NOMO-1 treated with DMSO at 0.1 percent for 48 hours (cell line): Measurements from ENCODE around the gene MYB.

Experiments used
- DNase-seq: peaks from one replicate; lab custom pipeline; 2025; ENCODE audit not compliant: unreplicated experiment; lab: John Stamatoyannopoulos, UW

Gene MYB

DNA sequence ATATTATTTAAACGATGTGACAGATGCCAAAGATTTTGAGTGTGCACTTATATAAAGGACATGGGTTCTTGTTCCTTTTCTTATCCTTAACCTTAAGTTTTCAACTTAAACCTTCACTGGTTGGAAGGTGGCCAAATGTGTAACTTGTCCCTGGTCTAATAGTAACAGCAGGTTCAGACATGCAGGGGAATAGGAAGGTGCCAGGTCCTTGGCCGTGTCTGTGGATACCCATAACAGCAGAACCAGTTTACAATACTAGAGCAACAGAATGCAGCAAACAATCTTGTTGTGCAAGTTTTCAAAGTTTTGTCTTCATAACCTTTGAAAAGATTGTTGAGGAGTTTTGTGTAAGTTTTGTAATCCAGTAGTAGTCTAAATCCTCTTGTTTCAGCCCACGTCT is 4.4 kb downstream of the MYB start:
- DNase-seq = peak; percentile 13

DNA sequence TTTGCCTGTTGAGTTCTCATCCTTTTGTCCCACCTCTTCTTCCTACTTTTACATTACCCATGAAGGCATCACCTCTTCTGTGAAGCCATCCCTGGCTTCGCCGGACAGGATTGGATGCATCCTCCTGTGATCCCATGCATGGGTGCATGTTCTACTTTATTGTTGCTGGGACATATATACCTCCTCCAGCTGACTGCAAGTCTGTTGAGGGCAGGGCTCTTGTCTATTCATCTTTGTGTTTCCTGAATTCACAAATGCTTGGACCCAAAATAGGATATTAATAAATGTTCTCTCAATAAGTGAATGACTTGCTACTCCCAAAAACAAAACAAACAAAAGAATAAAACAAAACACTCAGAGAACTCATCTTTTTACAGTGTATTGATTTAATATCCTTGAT is 5.1 kb downstream of the MYB start:
- DNase-seq = no peak

DNA sequence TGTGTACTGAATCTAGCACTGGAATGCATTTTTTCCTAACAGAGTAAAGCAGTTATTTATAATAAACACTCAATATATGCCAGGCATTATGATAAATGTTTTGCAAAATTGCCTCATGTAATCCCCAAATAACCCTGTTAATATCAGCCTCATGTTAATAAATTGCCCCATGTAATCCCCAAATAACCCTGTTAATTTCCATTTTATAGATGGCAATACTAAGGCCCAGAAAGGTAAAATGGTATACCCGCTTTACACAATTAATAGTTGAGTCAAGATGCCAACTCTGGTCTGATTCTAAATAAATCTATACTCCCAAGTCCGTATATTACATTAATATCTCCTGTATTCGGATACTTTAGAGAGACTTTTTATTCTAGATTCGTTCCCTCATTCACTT is 6.3 kb downstream of the MYB start:
- no peak for DNase-seq

DNA sequence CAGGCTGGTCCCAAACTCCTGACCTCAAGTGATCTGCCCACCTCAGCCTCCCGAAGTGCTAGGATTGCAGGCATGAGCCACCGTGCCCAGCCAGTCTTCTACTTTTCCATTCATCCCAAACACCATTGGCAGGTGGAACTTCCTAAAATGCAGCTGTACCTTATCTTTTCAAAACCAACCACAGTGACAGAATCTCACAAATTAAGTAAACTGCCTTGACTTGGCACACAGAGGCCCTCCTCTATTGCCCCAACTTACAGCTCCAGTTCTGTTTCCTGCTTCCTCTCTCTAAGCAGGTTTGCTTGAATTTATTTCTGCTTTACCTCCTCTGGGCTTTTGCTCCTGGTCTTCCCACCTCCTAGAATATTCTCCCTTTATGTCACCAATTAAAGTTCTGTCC is 7.6 kb downstream of the MYB start:
- peak; percentile 38 for DNase-seq

DNA sequence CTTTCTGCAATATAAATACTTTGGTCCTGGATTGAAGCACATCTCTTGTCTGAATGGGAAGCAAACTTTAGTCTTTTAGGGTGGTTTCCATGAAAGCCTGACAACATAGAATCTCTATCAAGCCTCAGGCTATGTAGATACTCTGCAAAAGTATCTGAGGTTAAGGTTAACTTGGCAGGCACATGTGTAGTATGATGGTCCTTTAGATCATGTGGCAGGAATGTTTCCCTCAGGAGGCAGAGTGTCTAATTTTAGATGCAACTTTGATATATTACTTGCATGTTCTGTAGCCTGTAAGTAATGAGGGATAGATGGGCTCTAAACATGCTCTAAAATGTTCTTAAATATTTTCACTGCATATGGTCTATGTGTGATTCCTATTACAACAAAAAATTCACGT is 8.2 kb downstream of the MYB start:
- DNase-seq = no peak

DNA sequence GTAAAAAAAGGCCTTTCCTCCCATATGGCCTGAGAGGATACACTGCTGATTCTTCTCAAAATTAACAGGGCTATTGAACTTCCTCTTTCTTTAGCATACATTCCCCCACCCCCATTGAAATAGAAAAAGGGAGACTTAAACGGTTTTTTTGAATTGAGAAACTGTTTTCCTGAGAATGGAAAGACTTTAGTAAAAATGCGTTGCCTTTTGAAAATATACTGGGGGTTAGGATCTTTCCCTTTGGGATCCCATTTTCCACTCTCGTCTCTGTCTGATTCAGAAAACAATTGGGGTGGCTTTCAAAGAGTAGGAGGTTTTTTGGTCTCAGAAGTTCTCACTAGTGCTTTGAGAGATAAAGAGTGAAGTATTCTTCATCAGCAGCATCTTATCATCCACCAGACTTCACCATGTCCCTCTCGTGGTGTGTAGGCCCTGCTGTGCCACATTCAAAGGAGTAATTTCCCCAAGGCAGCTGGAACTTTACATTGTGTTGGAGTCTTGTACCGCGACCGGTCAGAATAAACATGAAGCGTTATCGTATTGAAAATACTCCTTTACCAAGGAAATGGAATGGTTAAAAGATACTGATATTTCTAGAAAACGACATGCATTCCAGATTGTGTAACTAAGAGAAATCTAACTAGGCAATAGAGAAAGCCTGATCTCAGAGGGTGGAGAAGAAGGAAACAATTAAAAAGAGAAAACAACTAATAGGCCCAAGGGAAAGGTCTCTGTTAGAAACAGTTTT is 10.6 kb downstream of the MYB start:
- DNase-seq = peak; percentile 88

DNA sequence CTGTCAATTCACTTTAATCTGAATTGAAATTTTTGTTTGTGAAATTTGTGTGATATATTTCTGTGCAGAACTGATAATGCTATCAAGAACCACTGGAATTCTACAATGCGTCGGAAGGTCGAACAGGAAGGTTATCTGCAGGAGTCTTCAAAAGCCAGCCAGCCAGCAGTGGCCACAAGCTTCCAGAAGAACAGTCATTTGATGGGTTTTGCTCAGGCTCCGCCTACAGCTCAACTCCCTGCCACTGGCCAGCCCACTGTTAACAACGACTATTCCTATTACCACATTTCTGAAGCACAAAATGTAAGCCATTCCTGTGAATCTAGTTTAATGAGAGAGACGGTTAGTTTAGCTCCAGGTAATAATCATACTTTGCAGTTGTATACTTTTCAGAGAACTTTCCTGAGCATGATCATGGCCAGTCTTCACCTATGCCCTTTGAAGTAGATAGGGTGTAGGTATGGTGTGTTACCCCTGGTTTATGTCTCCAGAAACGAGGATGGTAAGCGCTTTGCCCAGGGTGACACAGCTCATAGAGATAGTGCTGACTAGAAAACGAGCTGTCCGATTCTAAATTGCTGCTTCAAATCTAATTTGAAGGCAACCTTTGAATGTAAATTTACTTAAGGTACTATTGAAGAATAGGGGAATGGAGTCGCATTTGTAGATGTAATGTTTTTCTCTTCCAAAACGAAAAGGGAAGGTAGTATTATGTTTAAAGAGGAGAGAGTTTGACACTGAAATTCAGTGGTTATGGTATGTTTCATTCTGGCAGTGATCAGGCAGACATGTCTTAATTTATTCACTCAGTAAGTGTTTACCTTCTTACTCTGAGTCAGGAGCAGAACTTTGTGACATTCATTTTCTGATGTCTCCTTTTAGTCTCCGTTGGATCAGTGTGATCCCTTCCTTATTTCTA is 11.4 kb downstream of the MYB start:
- no peak for DNase-seq

DNA sequence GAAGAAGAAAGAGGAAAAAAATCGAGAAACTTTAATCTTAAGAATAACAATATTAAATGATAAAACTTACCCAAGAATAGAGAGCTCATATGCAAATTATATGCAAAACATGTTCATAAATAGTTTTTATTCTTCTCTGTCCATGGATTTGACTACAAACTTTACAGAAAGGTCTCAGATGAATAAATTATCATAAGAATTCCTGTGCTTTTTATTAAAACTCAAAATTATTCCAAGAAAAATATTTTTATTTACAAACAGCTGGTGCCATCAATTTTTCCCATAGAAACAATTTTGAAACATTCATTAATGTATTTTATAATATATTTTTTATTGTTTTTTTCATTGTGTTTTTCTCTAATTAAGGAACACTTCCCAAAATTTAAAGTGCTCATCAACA is 12.1 kb downstream of the MYB start:
- DNase-seq = no peak

DNA sequence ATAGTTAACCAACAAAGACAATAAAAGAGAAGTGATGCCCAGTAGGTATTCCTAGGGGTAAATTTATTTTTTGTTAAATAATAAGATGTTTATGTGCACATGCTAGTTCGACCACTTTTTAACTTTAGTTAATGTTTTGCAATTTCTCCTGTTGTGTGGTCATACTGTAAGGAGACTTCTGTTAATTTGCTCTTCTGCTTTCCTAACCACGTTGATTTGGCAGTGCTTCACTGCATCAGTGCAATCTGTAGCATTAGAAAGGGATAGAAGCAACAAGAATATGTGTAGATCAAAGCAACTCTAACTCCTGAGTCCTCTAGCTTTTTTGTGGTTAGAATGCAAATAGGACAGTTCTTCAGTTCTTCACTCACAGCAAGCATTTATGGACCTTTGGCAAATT is 13.9 kb downstream of the MYB start:
- peak; percentile 94 for DNase-seq

DNA sequence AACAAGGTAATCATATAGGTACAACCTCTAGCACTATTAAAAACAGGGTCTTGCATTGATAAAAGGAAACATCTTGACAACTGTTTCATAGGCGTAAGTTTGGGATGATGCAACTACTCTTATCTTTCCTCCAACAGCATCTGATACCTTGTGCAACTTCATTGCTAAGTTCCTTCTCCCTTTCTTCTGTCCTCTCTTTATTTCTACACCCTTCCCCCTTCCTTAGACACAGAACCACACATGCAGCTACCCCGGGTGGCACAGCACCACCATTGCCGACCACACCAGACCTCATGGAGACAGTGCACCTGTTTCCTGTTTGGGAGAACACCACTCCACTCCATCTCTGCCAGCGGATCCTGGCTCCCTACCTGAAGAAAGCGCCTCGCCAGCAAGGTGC is 14.4 kb downstream of the MYB start:
- DNase-seq = peak; percentile 92

DNA sequence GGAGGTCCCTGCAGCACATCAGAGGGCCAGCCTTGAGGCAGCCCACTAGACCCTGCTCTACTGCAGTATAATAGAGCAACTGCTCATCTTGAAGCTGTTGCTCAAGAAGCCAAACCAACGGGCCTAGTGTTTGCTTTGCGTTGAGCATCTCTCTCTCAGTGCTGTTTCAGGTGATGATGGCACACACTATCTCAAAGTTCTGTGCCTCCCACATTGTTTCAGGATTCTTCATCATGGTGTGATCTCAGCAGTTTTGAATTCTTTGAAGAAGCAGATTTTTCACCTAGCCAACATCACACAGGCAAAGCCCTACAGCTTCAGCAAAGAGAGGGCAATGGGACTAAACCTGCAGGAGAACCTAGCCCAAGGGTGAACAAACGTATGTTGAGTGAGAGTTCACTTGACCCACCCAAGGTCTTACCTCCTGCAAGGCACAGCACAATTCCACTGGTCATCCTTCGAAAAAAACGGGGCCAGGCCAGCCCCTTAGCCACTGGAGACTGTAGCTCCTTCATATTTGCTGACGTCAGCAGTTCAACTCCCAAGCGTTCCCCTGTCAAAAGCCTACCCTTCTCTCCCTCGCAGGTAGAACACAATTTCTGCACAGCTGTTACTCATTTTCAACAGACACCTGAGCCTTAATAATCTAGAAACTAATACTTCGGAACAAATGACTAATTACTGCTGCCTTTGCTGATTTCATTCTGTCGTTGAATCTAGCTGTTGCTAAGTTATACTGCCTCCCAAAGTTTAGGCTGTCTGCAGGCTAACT is 15.8 kb downstream of the MYB start:
- no peak for DNase-seq

DNA sequence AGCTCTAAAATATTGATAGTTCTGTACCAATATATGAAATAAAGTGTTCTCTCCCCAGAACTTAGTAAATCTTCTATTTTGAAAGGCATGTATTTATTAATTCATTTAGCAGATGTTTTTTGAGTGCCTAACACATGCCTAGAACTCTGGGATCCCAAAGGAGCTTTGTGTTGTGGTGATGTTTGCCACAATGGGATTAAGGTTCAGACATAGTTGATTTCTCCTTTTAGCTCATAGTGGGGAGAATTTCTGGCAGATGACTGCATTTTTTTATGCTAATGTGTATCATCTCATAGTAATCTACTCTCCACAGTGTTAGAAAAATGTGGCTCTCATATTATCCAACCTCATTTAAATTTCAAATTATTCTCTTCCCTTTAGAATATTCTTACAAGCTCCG is 21.7 kb downstream of the MYB start:
- no peak for DNase-seq

DNA sequence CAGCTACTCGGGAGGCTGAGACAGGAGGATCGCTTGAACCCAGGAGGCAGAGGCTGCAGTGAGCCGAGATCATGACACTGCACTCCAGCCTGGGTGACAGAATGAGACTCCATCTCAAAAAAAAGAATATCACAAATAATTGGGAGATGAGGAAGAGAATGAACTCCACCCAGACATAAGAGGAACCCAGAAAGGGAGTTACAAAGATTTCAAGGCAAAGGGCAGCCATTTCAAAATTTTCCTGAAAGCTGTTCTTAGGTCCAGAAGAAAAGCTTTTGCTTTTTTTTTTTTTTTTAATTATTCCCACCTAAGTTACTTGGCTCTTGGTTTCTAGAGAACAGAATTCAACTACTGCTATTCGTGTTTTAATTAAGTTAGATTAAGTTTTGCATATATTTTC is 23.8 kb downstream of the MYB start:
- DNase-seq = no peak

DNA sequence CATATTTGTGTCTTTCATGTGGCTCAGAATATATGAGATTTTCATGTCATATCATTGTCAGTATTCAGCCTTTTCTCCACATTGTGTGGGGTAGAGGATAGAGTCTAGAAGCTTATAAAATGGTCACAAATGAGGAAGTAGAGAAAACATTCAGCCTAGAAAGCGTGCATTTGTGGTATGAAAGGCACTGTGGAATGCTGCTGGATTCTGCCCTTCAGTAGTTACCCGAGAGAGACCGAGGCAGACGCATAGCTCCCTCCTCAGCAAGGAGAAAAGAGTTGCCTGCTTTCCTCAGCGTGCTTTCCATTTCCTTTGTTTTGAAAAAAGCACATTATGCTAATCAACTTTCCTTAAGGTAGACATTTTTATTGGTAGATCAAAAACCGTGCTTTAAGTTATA is 28.7 kb downstream of the MYB start:
- peak; percentile 79 for DNase-seq

DNA sequence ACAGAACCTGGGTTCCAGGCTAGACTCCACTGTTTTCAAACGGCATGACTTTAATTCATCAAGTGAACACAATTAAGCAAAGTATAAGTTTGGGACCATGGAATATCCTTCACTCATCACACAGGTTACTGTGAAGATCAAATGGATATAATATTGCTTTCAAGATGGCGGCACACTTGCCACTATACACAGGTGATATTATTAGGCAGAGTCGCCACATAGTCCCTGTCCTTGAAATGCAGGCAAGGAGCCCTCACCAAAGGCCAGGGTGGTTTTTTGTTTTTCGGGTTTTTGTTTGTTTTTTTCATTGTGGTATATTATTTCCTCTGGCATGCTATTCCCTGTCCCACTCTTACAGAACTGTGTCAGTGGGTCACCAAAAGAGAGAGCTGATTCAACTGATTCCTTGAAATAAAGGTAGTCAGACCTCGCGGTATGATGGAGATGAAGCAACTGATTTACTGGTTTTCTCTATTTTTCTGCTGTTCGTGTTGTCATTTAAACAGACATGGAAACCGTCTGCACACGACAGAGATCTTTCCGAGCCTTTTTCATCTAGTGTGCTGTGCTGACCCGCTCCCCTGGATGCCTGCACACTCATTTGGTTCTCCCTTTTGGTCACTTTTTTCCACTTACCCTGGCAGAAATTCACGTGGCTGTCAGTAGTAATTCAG is 29.7 kb downstream of the MYB start:
- DNase-seq = no peak

DNA sequence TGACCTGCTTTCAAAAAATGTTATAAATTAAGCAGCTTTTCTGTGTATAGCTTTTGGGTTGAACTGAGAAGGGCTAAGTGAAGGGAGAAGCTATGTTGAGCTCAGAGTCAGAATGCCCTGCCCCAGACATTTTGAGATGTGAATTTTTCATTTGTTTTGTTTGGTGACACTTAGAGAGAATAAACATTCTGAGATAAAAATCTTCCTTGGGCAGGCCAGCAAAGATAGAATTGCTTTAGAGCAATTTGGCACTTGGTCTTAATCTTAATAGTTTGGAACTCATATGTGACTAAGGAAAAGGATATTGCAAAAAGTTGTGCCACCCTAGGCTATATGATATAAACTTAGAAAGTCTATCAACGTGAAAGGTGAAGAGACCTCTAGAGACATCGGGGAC is 30.2 kb downstream of the MYB start:
- no peak for DNase-seq

DNA sequence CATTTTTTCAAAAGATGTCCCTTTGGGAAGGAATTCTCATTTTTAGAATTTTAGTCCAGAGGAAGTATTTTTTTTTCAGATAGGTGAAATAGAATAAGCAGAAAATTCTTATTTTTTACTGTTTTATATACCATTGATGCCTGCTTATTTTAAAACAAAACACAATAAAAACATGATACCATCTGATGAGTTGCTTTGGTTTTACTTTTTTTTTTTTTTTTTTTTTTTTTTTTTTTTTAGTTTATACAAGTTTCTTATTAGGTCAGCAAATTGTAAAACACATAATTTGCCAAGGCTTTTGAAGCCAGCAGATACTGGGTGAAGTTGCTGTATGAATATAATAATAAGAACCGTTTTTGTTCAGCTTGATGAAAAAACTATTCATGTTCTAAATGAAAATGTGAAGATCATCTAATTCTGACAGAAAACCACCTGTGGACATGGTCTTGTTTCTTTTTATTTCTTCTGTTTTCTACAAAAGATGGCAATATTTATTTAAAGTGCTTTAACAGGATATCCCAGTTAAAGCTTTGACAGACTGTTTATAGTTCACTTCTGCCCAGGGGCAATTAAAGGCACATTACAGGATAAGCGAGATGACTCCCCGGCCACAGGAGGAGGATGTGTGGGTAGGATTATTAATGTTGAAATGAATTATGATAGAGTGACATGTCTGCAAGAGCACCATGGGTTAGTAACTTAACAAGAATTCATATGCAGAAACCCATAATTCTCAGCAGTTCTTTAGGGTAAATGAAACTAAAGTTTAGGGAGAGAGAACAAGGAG is 31.1 kb downstream of the MYB start:
- DNase-seq = peak; percentile 76

DNA sequence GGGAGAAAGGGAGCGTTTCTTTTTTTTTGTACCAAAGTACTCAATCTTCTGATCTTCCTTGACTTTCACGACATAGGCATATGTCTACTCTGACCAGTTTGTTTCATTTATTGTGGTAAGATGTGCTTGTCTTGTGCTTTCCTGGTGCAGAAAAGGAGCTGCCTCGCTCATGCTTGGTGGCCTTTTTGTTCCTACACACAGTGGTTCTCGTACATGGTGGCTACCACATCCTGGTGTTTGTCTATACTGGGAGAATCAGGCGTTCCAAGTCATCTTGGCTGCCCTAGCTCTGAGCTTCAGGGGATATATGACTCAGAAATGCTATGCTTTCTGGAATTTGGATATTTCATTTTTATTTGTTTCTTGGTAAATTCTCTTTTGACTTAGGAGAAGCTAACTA is 31.8 kb downstream of the MYB start:
- DNase-seq = no peak

DNA sequence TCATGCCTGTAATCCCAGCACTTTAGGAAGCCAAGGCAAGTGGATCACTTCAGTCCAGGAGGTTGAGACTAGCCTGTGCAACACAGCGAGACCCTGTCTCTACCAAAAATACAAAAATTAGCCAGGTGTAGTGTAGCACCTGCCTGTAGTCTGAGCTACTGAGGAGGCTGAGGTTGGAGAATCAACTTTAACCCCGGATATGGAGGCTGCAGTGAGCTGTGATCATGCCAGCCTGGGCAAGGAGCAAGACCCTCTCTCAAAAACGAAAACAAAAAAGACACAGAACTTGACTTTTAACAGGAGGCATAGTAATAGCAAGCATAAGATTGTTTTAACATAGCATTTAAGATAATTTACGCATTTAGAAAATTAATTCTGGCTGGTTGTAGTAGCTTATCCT is 32.5 kb downstream of the MYB start:
- DNase-seq = no peak

DNA sequence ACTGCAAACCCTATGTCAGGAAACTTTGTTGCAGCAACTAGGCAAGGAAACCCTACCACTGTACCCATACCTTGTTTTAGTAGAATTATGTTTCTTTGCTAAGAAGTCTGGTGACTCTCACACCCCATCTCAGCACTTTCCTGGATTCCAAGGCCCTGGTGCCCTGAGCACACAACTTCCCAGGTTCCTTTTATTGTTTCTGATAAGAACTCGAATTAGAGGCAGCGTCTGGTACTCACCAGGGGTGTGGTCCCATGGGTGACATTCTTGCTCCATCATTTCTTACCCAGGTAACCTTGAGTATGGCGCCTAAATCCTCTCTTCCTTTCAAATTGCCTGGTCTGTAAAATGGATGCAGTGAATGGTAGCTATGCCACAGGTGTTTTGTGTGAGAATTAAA is 34.1 kb downstream of the MYB start:
- DNase-seq = no peak
